GM23338 (cell line): ENCODE results near the gene NTNG1. TPM values are rescaled to one million over a fixed set of nuclear protein-coding genes. Genes with fewer than 3 reads are reported as not detected.

Source experiments
- ATAC-seq: fragments of 200-7000 bp; cut with Tn5 transposase; 3 replicates; pipeline ENCODE4 v1.9.1; 2020
- DNase-seq: peaks from one replicate; pipeline ENCODE4 v3.0.0-alpha.2; 2015; ENCODE audit warnings: low spot score
- H2AFZ ChIP-seq: fragments of 200-600 bp; sonication (generic); 2 replicates; pipeline ENCODE4 v1.8.0; 2016; ENCODE audit warnings: antibody characterized with exemption, mild to moderate bottlenecking, moderate library complexity
- H3F3A ChIP-seq: fragments of 200-600 bp; sonication (generic); replicated peaks from 2 replicates; pipeline ENCODE4 v1.8.0; 2017; ENCODE audit warnings: antibody characterized with exemption, mixed run types, low read depth
- H3K27ac ChIP-seq: fragments of 200-600 bp; sonication (generic); 2 replicates; pipeline ENCODE4 v1.6.1; 2016; ENCODE audit warnings: low read depth
- H3K27me3 ChIP-seq: fragments of 200-600 bp; sonication (generic); 2 replicates; pipeline ENCODE4 v1.8.0; 2016; ENCODE audit warnings: mild to moderate bottlenecking, mixed run types, moderate library complexity; ENCODE audit not compliant: insufficient read depth
- H3K36me3 ChIP-seq: fragments of 200-600 bp; sonication (generic); 2 replicates; pipeline ENCODE4 v1.8.0; 2016; ENCODE audit warnings: mild to moderate bottlenecking; ENCODE audit not compliant: insufficient read depth
- H3K4me1 ChIP-seq: fragments of 200-600 bp; sonication (generic); 2 replicates; pipeline ENCODE4 v1.8.0; 2016; ENCODE audit warnings: mild to moderate bottlenecking, moderate library complexity; ENCODE audit not compliant: insufficient read depth
- H3K4me2 ChIP-seq: fragments of 200-600 bp; sonication (generic); 2 replicates; pipeline ENCODE4 v1.7.1; 2017; ENCODE audit warnings: mixed run types
- H3K4me3 ChIP-seq: fragments of 200-600 bp; sonication (generic); 2 replicates; pipeline ENCODE4 v1.6.1; 2016; ENCODE audit warnings: mixed run types
- H3K79me2 ChIP-seq: fragments of 200-600 bp; sonication (generic); replicated peaks from 2 replicates; pipeline ENCODE4 v1.8.0; 2017; ENCODE audit warnings: mild to moderate bottlenecking; ENCODE audit not compliant: insufficient read depth
- H3K9me2 ChIP-seq: fragments of 200-600 bp; sonication (generic); 2 replicates; pipeline ENCODE4 v1.8.0; 2017; ENCODE audit not compliant: insufficient read depth
- H4K20me1 ChIP-seq: fragments of 200-600 bp; sonication (generic); replicated peaks from 2 replicates; pipeline ENCODE4 v1.8.0; 2017; ENCODE audit warnings: mild to moderate bottlenecking; ENCODE audit not compliant: insufficient read depth
- H3K27ac Mint-ChIP-seq: 2 replicates; pipeline ENCODE4 v1.8.0; 2020; ENCODE audit warnings: inconsistent platforms, mild to moderate bottlenecking, moderate library complexity, mixed read lengths
- H3K27me3 Mint-ChIP-seq: 3 replicates; pipeline ENCODE4 v1.8.0; 2022; ENCODE audit warnings: low read depth, mild to moderate bottlenecking, moderate library complexity, mixed read lengths, inconsistent platforms; ENCODE audit not compliant: insufficient read depth, poor library complexity
- H3K36me3 Mint-ChIP-seq: 3 replicates; pipeline ENCODE4 v1.8.0; 2021; ENCODE audit warnings: low read depth, mild to moderate bottlenecking, inconsistent platforms, moderate library complexity, mixed read lengths
- H3K4me1 Mint-ChIP-seq: 3 replicates; pipeline ENCODE4 v1.8.0; 2020; ENCODE audit warnings: mild to moderate bottlenecking, inconsistent platforms, mixed read lengths
- H3K4me3 Mint-ChIP-seq: 3 replicates; pipeline ENCODE4 v1.8.0; 2021; ENCODE audit warnings: moderate library complexity, mild to moderate bottlenecking, inconsistent platforms, mixed read lengths
- H3K9me3 Mint-ChIP-seq: 3 replicates; pipeline ENCODE4 v1.8.0; 2020; ENCODE audit warnings: moderate library complexity, mild to moderate bottlenecking, inconsistent platforms, mixed read lengths
- CREB1 ChIP-seq: fragments of 250-450 bp; sonication (Bioruptor Pico); IDR thresholded peaks from 2 replicates; pipeline ENCODE4 v1.5.0; 2020; ENCODE audit warnings: low read depth, mild to moderate bottlenecking, moderate library complexity
- EZH2 ChIP-seq: fragments of 200-600 bp; sonication (generic); IDR thresholded peaks from one replicate; pipeline ENCODE4 v1.8.0; 2017; ENCODE audit warnings: antibody characterized with exemption, mild to moderate bottlenecking, low read depth; ENCODE audit not compliant: unreplicated experiment
- EZH2phosphoT487 ChIP-seq: fragments of 200-600 bp; sonication (generic); IDR thresholded peaks from one replicate; pipeline ENCODE4 v1.8.1; 2018; ENCODE audit warnings: antibody characterized with exemption; ENCODE audit not compliant: unreplicated experiment
- JUNB ChIP-seq: IDR thresholded peaks from one replicate; pipeline ENCODE4 v1.6.1; 2016; ENCODE audit warnings: antibody characterized with exemption; ENCODE audit not compliant: unreplicated experiment
- POLR2AphosphoS5 ChIP-seq: IDR thresholded peaks from 2 replicates; pipeline ENCODE4 v1.6.1; 2016; ENCODE audit warnings: antibody characterized with exemption, low read depth
- ZNF114 ChIP-seq: fragments of 250-450 bp; sonication (Bioruptor Pico); IDR thresholded peaks from 2 replicates; pipeline ENCODE4 v1.5.0; 2020; ENCODE audit warnings: mild to moderate bottlenecking, moderate library complexity
- ZNF331 ChIP-seq: fragments of 250-450 bp; sonication (Bioruptor Pico); IDR thresholded peaks from 2 replicates; pipeline ENCODE4 v1.5.0; 2020; ENCODE audit warnings: low read depth, mild to moderate bottlenecking, moderate library complexity
- polyA plus RNA-seq: library from polyadenylated mRNA; unstranded; fragments of >200 nt; fragmentation: Nextera tagmentation; extraction: Ambion mirVana; gene quantifications from 2 replicates; pipeline ENCODE4 v1.2.1, GENCODE V29; 2016
- total RNA-seq: library from RNA; depleted of rRNA; stranded (reverse); fragments of >200 nt; shearing (Covaris generic); gene quantifications from 2 replicates; pipeline ENCODE4 v1.2.3, GENCODE V29; 2014
- TF ChIP-seq, protein P1 (sequence below): IDR thresholded peaks from 2 replicates; pipeline ENCODE4 v1.6.1; 2016; ENCODE audit warnings: antibody characterized with exemption
- TF ChIP-seq, protein P2 (sequence below): IDR thresholded peaks from one replicate; pipeline ENCODE4 v1.6.1; 2018; ENCODE audit warnings: antibody characterized with exemption; ENCODE audit not compliant: unreplicated experiment
- TF ChIP-seq, protein P3 (sequence below), 2 experiments: fragments of 200-600 bp in 1 of 2; sonication (generic) in 1 of 2; conservative IDR thresholded peaks; 2 replicates each; pipeline versions ENCODE4 v1.5.1 to v1.6.1; 2016 to 2017; ENCODE audit warnings: antibody characterized with exemption in 2 of 2, low read depth in 2 of 2, mild to moderate bottlenecking in 2 of 2, moderate library complexity in 1 of 2

The NTNG1 gene
- total and polyA plus RNA-seq, 2 experiments from 2014 or later, result 7.2 to 10.3 TPM

DNA sequence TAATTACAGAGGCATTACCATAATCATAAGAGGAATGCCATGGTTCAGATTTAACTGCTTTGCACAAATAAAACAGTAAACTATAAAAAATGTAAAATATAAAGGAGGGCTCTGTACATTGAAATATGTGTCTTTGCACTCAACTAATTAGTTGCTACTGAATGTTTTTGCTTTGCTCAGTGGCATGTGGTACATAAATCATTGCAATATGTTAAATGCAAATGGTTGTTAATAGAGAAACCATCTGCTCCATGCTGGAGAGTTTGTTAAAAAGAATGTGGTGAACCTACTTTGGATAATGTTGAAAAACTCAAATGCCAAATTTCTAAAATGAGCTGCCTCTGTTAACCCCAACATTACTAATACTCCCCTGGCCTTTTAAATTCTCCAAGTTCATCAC lies 201.5 kb downstream of the NTNG1 start:
- Histone ChIP-seq H3K4me2 (no peak overlapping the region), H3K79me2 (no peaks in the 10 kb centered on the region), H3K4me3 (no peak overlapping the region), H3K27me3 (no peaks in the 10 kb centered on the region), H2AFZ (no peak overlapping the region), H3K9me2 (0 out of 2 replicates have a peak, but pooled peaks cover 3% of the 10 kb centered on the region), H3F3A (no peaks in the 10 kb centered on the region), H3K4me1 (no peaks in the 10 kb centered on the region; the same call in 1 of the 2 replicates), H3K36me3 (no peaks in the 10 kb centered on the region), H4K20me1 (no peaks in the 10 kb centered on the region), H3K27ac (no peak overlapping the region)
- ATAC-seq (no peak), DNase-seq (no peak)
- no peaks in the 10 kb centered on the region for H3K27me3 Mint-ChIP-seq
- H3K27ac Mint-ChIP-seq, result no peak overlapping the region
- H3K4me1 Mint-ChIP-seq, result peaks cover 23% of the 10 kb centered on the region
- H3K9me3 Mint-ChIP-seq, result no peaks in the 10 kb centered on the region
- TF ChIP-seq EZH2phosphoT487 (no peak), EZH2 (no peak), ZNF331 (CRISPR knock-in tag) (no peak), ZNF114 (no peak), POLR2AphosphoS5 (no peak), CREB1 (CRISPR knock-in tag) (no peak)
- TF ChIP-seq, protein P1, sequence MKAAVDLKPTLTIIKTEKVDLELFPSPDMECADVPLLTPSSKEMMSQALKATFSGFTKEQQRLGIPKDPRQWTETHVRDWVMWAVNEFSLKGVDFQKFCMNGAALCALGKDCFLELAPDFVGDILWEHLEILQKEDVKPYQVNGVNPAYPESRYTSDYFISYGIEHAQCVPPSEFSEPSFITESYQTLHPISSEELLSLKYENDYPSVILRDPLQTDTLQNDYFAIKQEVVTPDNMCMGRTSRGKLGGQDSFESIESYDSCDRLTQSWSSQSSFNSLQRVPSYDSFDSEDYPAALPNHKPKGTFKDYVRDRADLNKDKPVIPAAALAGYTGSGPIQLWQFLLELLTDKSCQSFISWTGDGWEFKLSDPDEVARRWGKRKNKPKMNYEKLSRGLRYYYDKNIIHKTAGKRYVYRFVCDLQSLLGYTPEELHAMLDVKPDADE, result no peak
- TF ChIP-seq, protein P2, sequence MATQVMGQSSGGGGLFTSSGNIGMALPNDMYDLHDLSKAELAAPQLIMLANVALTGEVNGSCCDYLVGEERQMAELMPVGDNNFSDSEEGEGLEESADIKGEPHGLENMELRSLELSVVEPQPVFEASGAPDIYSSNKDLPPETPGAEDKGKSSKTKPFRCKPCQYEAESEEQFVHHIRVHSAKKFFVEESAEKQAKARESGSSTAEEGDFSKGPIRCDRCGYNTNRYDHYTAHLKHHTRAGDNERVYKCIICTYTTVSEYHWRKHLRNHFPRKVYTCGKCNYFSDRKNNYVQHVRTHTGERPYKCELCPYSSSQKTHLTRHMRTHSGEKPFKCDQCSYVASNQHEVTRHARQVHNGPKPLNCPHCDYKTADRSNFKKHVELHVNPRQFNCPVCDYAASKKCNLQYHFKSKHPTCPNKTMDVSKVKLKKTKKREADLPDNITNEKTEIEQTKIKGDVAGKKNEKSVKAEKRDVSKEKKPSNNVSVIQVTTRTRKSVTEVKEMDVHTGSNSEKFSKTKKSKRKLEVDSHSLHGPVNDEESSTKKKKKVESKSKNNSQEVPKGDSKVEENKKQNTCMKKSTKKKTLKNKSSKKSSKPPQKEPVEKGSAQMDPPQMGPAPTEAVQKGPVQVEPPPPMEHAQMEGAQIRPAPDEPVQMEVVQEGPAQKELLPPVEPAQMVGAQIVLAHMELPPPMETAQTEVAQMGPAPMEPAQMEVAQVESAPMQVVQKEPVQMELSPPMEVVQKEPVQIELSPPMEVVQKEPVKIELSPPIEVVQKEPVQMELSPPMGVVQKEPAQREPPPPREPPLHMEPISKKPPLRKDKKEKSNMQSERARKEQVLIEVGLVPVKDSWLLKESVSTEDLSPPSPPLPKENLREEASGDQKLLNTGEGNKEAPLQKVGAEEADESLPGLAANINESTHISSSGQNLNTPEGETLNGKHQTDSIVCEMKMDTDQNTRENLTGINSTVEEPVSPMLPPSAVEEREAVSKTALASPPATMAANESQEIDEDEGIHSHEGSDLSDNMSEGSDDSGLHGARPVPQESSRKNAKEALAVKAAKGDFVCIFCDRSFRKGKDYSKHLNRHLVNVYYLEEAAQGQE, result no peak
- TF ChIP-seq, protein P3, sequence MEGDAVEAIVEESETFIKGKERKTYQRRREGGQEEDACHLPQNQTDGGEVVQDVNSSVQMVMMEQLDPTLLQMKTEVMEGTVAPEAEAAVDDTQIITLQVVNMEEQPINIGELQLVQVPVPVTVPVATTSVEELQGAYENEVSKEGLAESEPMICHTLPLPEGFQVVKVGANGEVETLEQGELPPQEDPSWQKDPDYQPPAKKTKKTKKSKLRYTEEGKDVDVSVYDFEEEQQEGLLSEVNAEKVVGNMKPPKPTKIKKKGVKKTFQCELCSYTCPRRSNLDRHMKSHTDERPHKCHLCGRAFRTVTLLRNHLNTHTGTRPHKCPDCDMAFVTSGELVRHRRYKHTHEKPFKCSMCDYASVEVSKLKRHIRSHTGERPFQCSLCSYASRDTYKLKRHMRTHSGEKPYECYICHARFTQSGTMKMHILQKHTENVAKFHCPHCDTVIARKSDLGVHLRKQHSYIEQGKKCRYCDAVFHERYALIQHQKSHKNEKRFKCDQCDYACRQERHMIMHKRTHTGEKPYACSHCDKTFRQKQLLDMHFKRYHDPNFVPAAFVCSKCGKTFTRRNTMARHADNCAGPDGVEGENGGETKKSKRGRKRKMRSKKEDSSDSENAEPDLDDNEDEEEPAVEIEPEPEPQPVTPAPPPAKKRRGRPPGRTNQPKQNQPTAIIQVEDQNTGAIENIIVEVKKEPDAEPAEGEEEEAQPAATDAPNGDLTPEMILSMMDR (conservative IDR thresholded peaks at IDR 0.05; ENCODE audit: low read depth in 2 of 2), result no peak
- no peaks in the 10 kb centered on the region for H3K36me3 Mint-ChIP-seq
- H3K4me3 Mint-ChIP-seq, result no peak overlapping the region

DNA sequence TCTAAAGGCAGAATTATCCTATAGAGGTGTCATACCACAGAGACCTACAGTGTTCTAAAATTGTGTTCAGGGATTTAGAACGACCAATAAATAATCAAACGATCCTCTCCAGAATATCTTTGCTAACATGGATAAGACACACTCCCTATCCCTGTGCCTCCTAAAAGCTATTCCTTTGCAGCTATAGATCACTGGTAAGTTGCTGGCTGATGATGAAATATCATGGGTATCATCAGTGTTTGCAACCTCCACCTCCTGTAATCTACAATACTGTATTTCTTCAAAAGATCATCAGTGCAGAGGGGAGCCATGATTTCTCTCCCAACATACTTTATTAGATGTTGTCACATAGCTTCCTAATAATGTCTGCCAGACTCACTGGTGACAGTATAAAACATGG lies 201.9 kb downstream of the NTNG1 start:
- Histone ChIP-seq H3K79me2 (no peaks in the 10 kb centered on the region), H3F3A (no peaks in the 10 kb centered on the region), H3K4me1 (no peaks in the 10 kb centered on the region; the same call in 1 of the 2 replicates), H3K27ac (no peak overlapping the region), H3K4me2 (no peak overlapping the region), H3K4me3 (no peak overlapping the region), H3K9me2 (0 out of 2 replicates have a peak, but pooled peaks cover 3% of the 10 kb centered on the region), H3K36me3 (no peaks in the 10 kb centered on the region), H4K20me1 (no peaks in the 10 kb centered on the region), H2AFZ (no peak overlapping the region), H3K27me3 (no peaks in the 10 kb centered on the region)
- no peak overlapping the region for H3K4me3 Mint-ChIP-seq
- H3K9me3 Mint-ChIP-seq, result no peaks in the 10 kb centered on the region
- no peak for ATAC-seq
- no peaks in the 10 kb centered on the region for H3K36me3 Mint-ChIP-seq
- no peaks in the 10 kb centered on the region for H3K27me3 Mint-ChIP-seq
- peaks cover 23% of the 10 kb centered on the region for H3K4me1 Mint-ChIP-seq
- H3K27ac Mint-ChIP-seq, result no peak overlapping the region
- DNase-seq, result no peak
- TF ChIP-seq JUNB (no peak), EZH2 (no peak)
